Caco-2 (cell line): ENCODE measurements around the gene SMARCE1. TPM values are rescaled to one million over a fixed set of nuclear protein-coding genes. Genes with fewer than 3 reads are reported as not detected.

Source experiments
- BruUV-seq: library from RNA; stranded (reverse); fragments of 400-500 nt; replicated peaks from 2 replicates; lab custom pipeline; 2021; lab: Mats Ljungman, UMichigan
- CTCF ChIA-PET: fragments of 300-600 bp; sonication (Branson Sonifier 250); formaldehyde crosslinking; loops from one replicate; lab custom pipeline; 2022; ENCODE audit warnings: antibody characterized with exemption; lab: Charles Lee
- POLR2A ChIA-PET: fragments of 300-600 bp; sonication (Branson Sonifier 250); formaldehyde crosslinking; loops from one replicate; lab custom pipeline; 2022; ENCODE audit warnings: antibody characterized with exemption; lab: Charles Lee
- DNase-seq, 2 experiments: peaks; one replicate each; pipeline versions ENCODE4 v3.0.0 to v3.0.0-alpha.2; 2020 to 2022
- H3K27me3 ChIP-seq: replicated peaks from 2 replicates; pipeline ENCODE4 v1.6.0; 2011; ENCODE audit warnings: low read length; ENCODE audit not compliant: control insufficient read depth, insufficient read depth
- H3K36me3 ChIP-seq: 2 replicates; pipeline ENCODE4 v1.5.1; 2011; ENCODE audit warnings: low read length; ENCODE audit not compliant: control insufficient read depth, insufficient read depth
- H3K4me1 ChIP-seq: fragments of 250-450 bp; sonication (Bioruptor Pico); 2 replicates; pipeline ENCODE4 v1.5.1; 2020; ENCODE audit warnings: mild to moderate bottlenecking
- H3K4me3 ChIP-seq: 2 replicates; pipeline ENCODE4 v1.5.1; 2011; ENCODE audit warnings: low read depth, mild to moderate bottlenecking, control low read depth, low read length
- H3K9me3 ChIP-seq: fragments of 250-450 bp; sonication (Bioruptor Pico); 2 replicates; pipeline ENCODE4 v1.5.1; 2020; ENCODE audit warnings: mild to moderate bottlenecking, moderate library complexity
- H3K27ac Mint-ChIP-seq: one replicate; pipeline ENCODE4 v1.8.0; 2022; ENCODE audit warnings: mixed read lengths; ENCODE audit not compliant: unreplicated experiment
- H3K27me3 Mint-ChIP-seq: one replicate; pipeline ENCODE4 v1.8.0; 2022; ENCODE audit warnings: mixed read lengths; ENCODE audit not compliant: insufficient read depth, unreplicated experiment
- H3K36me3 Mint-ChIP-seq: one replicate; pipeline ENCODE4 v1.8.0; 2022; ENCODE audit warnings: mild to moderate bottlenecking, mixed read lengths; ENCODE audit not compliant: insufficient read depth, unreplicated experiment
- H3K4me1 Mint-ChIP-seq: one replicate; pipeline ENCODE4 v1.8.0; 2022; ENCODE audit warnings: low read depth, mixed read lengths; ENCODE audit not compliant: unreplicated experiment
- H3K4me3 Mint-ChIP-seq: one replicate; pipeline ENCODE4 v1.8.0; 2022; ENCODE audit warnings: mild to moderate bottlenecking, moderate library complexity, mixed read lengths; ENCODE audit not compliant: unreplicated experiment
- H3K9me3 Mint-ChIP-seq: one replicate; pipeline ENCODE4 v1.8.0; 2022; ENCODE audit warnings: mixed read lengths; ENCODE audit not compliant: unreplicated experiment
- intact Hi-C: fragments of 100-400 bp; cut with micrococcal nuclease; formaldehyde crosslinking; loops from one replicate; pipeline ENCODE4 v1.10.0; 2022; ENCODE audit not compliant: unreplicated experiment
- total RNA-seq: library from RNA; stranded (reverse); gene quantifications from 2 replicates; pipeline ENCODE4 v1.2.3, GENCODE V29; 2022
- TF ChIP-seq, protein P1 (sequence below), 2 experiments: fragments of 200-600 bp in 1 of 2; IDR thresholded peaks; 1 replicate in 1 of 2; 2 replicates in 1 of 2; pipeline versions ENCODE4 v1.5.1 to v1.8.0; 2011 to 2022; ENCODE audit warnings: antibody characterized with exemption in 1 of 2, control low read depth in 1 of 2, inconsistent platforms in 1 of 2, low read depth in 1 of 2, low read length in 1 of 2, mild to moderate bottlenecking in 1 of 2, moderate library complexity in 1 of 2; ENCODE audit not compliant: insufficient read depth in 1 of 2, severe bottlenecking in 1 of 2, unreplicated experiment in 1 of 2

SMARCE1 gene
- total RNA-seq, 1 experiment from 2014 or later: 126 TPM

- Mint-ChIP-seq H3K27me3 (no peaks in the 10 kb centered on the region), H3K4me1 (peaks cover 6% of the 10 kb centered on the region), H3K4me3 (no peak overlapping the region), H3K27ac (peak overlapping the region; percentile 55), H3K9me3 (no peaks in the 10 kb centered on the region), H3K36me3 (no peaks in the 10 kb centered on the region)
- no TSS peak for BruUV-seq
- H3K36me3 ChIP-seq: no peaks in the 10 kb centered on the region
- DNase-seq: no peak
- peaks cover 22% of the 10 kb centered on the region for H3K4me1 ChIP-seq
- POLR2A ChIA-PET: no interaction called here
- TF ChIP-seq, protein P1, sequence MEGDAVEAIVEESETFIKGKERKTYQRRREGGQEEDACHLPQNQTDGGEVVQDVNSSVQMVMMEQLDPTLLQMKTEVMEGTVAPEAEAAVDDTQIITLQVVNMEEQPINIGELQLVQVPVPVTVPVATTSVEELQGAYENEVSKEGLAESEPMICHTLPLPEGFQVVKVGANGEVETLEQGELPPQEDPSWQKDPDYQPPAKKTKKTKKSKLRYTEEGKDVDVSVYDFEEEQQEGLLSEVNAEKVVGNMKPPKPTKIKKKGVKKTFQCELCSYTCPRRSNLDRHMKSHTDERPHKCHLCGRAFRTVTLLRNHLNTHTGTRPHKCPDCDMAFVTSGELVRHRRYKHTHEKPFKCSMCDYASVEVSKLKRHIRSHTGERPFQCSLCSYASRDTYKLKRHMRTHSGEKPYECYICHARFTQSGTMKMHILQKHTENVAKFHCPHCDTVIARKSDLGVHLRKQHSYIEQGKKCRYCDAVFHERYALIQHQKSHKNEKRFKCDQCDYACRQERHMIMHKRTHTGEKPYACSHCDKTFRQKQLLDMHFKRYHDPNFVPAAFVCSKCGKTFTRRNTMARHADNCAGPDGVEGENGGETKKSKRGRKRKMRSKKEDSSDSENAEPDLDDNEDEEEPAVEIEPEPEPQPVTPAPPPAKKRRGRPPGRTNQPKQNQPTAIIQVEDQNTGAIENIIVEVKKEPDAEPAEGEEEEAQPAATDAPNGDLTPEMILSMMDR (IDR thresholded peaks at IDR 0.05; ENCODE audit: insufficient read depth in 1 of 2, low read depth in 1 of 2, low read length in 1 of 2, severe bottlenecking in 1 of 2, unreplicated experiment in 1 of 2): no peak
- intact Hi-C loops: no loop called here
- CTCF ChIA-PET: interaction anchor here (1.2 kb wide), 1 partner anchor 8 kb away, joined by 7 read pairs; no protein-coding TSS in a partner anchor
- no peaks in the 10 kb centered on the region for H3K9me3 ChIP-seq
- H3K4me3 ChIP-seq: no peak overlapping the region
- H3K27me3 ChIP-seq: no peaks in the 10 kb centered on the region
Measured at GRCh38 chr17:40607641-40608040, 40.0 kb downstream of the SMARCE1 start.

- no peaks in the 10 kb centered on the region for H3K27me3 ChIP-seq
- no peaks in the 10 kb centered on the region for H3K9me3 Mint-ChIP-seq
- CTCF ChIA-PET: interaction anchor here (1.2 kb wide), 1 partner anchor 9 kb away, joined by 7 read pairs; no protein-coding TSS in a partner anchor
- no peaks in the 10 kb centered on the region for H3K27me3 Mint-ChIP-seq
- intact Hi-C loops: no loop called here
- BruUV-seq: no TSS peak
- H3K4me1 Mint-ChIP-seq: peaks cover 6% of the 10 kb centered on the region
- H3K27ac Mint-ChIP-seq: peak overlapping the region; percentile 55
- POLR2A ChIA-PET: no interaction called here
- TF ChIP-seq, protein P1 (IDR thresholded peaks at IDR 0.05; ENCODE audit: insufficient read depth in 1 of 2, low read depth in 1 of 2, low read length in 1 of 2, severe bottlenecking in 1 of 2, unreplicated experiment in 1 of 2): no peak
- H3K36me3 Mint-ChIP-seq: no peaks in the 10 kb centered on the region
- no peak overlapping the region for H3K4me3 ChIP-seq
- peaks cover 22% of the 10 kb centered on the region for H3K4me1 ChIP-seq
- H3K36me3 ChIP-seq: no peaks in the 10 kb centered on the region
- H3K4me3 Mint-ChIP-seq: no peak overlapping the region
- no peaks in the 10 kb centered on the region for H3K9me3 ChIP-seq
- peak in 1 of 2 experiments; percentile 38 for DNase-seq
Measured at GRCh38 chr17:40606548-40607353, 40.9 kb downstream of the SMARCE1 start.

DNA sequence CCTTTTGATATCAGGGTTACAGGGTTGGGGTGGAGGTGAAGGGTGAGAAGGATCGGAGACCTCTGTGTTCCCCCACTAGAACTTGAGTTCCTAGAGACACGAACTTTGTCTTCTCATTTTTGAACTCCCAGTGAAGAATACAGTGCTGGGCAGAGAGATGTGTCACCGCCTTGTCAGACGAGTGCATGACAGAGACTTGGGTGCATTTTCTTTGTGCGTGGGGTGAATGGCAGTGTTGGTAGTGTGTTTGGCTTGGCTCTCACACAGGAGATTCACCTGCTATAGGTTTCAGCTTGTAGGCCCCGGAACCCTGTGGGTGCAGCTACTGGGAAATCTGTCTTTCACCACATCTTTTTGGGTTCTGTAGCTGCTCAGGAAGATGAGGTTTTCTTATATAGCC, 42.3 kb downstream of the SMARCE1 start:
- H3K9me3 ChIP-seq: no peaks in the 10 kb centered on the region
- no peaks in the 10 kb centered on the region for H3K9me3 Mint-ChIP-seq
- H3K27ac Mint-ChIP-seq: peak overlapping the region; percentile 38
- DNase-seq: no peak
- BruUV-seq: no TSS peak
- no peak overlapping the region for H3K4me3 ChIP-seq
- H3K36me3 ChIP-seq: no peaks in the 10 kb centered on the region
- H3K4me1 ChIP-seq: peaks cover 22% of the 10 kb centered on the region
- H3K27me3 ChIP-seq: no peaks in the 10 kb centered on the region
- H3K36me3 Mint-ChIP-seq: no peaks in the 10 kb centered on the region
- ChIA-PET CTCF (no interaction called here), POLR2A (no interaction called here)
- TF ChIP-seq, protein P1 (IDR thresholded peaks at IDR 0.05; ENCODE audit: insufficient read depth in 1 of 2, low read depth in 1 of 2, low read length in 1 of 2, severe bottlenecking in 1 of 2, unreplicated experiment in 1 of 2): no peak
- intact Hi-C loops: no loop called here
- peaks cover 6% of the 10 kb centered on the region for H3K4me1 Mint-ChIP-seq
- H3K27me3 Mint-ChIP-seq: no peaks in the 10 kb centered on the region
- H3K4me3 Mint-ChIP-seq: no peak overlapping the region
